HCT116 (cell line): ENCODE measurements around the gene RPS17.

Experiments used
- CBX3 ChIP-seq: IDR thresholded peaks from 2 replicates; pipeline ENCODE4 v1.6.1; 2012; ENCODE audit warnings: low read depth
- EZH2 ChIP-seq: fragments of 200-600 bp; sonication (generic); IDR thresholded peaks from 2 replicates; pipeline ENCODE4 v1.6.1; 2017; ENCODE audit warnings: antibody characterized with exemption, mixed run types
- EZH2phosphoT487 ChIP-seq: fragments of 200-600 bp; IDR thresholded peaks from 2 replicates; pipeline ENCODE4 v1.6.1; 2018; ENCODE audit warnings: antibody characterized with exemption, borderline replicate concordance
- FOSL1 ChIP-seq: IDR thresholded peaks from 2 replicates; pipeline ENCODE4 v1.6.1; 2012; ENCODE audit warnings: low read depth
- JUND ChIP-seq: IDR thresholded peaks from 2 replicates; pipeline ENCODE4 v1.6.1; 2012
- POLR2A ChIP-seq: IDR thresholded peaks from 2 replicates; pipeline ENCODE4 v1.7.0; 2011; ENCODE audit warnings: borderline replicate concordance; ENCODE audit not compliant: insufficient read depth, insufficient read length; ENCODE audit errors: extremely low read depth
- POLR2AphosphoS5 ChIP-seq: IDR thresholded peaks from 2 replicates; pipeline ENCODE4 v1.6.1; 2011; ENCODE audit warnings: mild to moderate bottlenecking, low read depth, low read length, moderate library complexity
- RAD21 ChIP-seq: IDR thresholded peaks from 2 replicates; pipeline ENCODE4 v1.6.1; 2012; ENCODE audit warnings: low read depth, mild to moderate bottlenecking
- SIN3A ChIP-seq: IDR thresholded peaks from 2 replicates; pipeline ENCODE4 v1.6.1; 2012; ENCODE audit warnings: low read depth
- SP1 ChIP-seq: IDR thresholded peaks from 2 replicates; pipeline ENCODE4 v1.6.1; 2012; ENCODE audit warnings: low read depth
- YY1 ChIP-seq: IDR thresholded peaks from 2 replicates; pipeline ENCODE4 v1.6.1; 2011; ENCODE audit warnings: low read length, low read depth, moderate library complexity, mild to moderate bottlenecking; ENCODE audit not compliant: insufficient replicate concordance; ENCODE audit errors: extremely low read depth
- TF ChIP-seq, protein P1 (sequence below), 3 experiments: fragments of 200-600 bp in 1 of 3; sonication (generic) in 1 of 3; IDR thresholded peaks in 2 of 3; conservative IDR thresholded peaks in 1 of 3; 2 replicates each; pipeline ENCODE4 v1.5.1; 2012 to 2017; ENCODE audit warnings: low read depth in 2 of 3, low read length in 2 of 3, antibody characterized with exemption in 1 of 3, borderline replicate concordance in 1 of 3, control low read depth in 1 of 3, mild to moderate bottlenecking in 1 of 3, mixed read lengths in 1 of 3, mixed run types in 1 of 3, moderate library complexity in 1 of 3; ENCODE audit not compliant: insufficient read depth in 1 of 3
- TF ChIP-seq, protein P2 (sequence below): IDR thresholded peaks from 2 replicates; pipeline ENCODE4 v1.6.1; 2012; ENCODE audit warnings: low read depth
- TF ChIP-seq, protein P3 (sequence below): IDR thresholded peaks from 2 replicates; pipeline ENCODE4 v1.6.1; 2012

DNA sequence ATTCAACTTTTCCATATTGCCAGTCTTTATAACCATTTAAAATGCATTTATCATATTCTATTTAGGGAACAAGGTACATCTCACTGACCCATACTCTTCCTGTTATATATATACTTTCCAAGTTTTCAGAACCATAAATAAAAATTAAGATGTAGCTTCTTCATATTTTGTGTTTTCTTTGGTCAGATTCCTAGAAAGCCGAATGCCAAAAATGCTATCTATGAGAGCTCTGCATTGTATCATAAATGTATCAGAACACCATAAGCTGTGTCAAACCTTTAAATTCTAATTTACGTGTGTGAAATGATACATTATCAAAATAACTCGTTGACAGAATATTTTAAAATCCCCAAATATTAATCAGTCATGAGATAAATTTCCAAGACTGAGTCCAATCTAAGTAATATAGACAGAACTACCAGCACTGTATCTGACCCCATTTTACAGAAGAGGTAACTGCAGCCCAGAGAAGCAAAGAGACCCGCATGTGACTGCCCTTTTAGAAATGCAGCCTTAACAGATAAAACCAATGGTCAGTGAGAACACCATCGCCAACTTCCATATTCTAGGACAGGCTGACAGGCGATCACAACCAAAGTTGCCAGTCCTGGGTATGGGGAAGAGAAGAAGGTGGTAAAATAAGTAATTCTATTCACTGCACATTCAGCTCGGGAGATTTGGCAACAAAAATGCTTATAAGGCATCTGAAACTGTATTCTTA, 16.2 kb upstream of the RPS17 start:
- TF ChIP-seq CBX3: no peak
- TF ChIP-seq, protein P1, sequence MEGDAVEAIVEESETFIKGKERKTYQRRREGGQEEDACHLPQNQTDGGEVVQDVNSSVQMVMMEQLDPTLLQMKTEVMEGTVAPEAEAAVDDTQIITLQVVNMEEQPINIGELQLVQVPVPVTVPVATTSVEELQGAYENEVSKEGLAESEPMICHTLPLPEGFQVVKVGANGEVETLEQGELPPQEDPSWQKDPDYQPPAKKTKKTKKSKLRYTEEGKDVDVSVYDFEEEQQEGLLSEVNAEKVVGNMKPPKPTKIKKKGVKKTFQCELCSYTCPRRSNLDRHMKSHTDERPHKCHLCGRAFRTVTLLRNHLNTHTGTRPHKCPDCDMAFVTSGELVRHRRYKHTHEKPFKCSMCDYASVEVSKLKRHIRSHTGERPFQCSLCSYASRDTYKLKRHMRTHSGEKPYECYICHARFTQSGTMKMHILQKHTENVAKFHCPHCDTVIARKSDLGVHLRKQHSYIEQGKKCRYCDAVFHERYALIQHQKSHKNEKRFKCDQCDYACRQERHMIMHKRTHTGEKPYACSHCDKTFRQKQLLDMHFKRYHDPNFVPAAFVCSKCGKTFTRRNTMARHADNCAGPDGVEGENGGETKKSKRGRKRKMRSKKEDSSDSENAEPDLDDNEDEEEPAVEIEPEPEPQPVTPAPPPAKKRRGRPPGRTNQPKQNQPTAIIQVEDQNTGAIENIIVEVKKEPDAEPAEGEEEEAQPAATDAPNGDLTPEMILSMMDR (IDR thresholded peaks at IDR 0.05 in 2 of 3, conservative IDR thresholded peaks at IDR 0.05 in 1 of 3; ENCODE audit: borderline replicate concordance in 1 of 3, insufficient read depth in 1 of 3, low read depth in 2 of 3, low read length in 2 of 3): no peak
- TF ChIP-seq, protein P2, sequence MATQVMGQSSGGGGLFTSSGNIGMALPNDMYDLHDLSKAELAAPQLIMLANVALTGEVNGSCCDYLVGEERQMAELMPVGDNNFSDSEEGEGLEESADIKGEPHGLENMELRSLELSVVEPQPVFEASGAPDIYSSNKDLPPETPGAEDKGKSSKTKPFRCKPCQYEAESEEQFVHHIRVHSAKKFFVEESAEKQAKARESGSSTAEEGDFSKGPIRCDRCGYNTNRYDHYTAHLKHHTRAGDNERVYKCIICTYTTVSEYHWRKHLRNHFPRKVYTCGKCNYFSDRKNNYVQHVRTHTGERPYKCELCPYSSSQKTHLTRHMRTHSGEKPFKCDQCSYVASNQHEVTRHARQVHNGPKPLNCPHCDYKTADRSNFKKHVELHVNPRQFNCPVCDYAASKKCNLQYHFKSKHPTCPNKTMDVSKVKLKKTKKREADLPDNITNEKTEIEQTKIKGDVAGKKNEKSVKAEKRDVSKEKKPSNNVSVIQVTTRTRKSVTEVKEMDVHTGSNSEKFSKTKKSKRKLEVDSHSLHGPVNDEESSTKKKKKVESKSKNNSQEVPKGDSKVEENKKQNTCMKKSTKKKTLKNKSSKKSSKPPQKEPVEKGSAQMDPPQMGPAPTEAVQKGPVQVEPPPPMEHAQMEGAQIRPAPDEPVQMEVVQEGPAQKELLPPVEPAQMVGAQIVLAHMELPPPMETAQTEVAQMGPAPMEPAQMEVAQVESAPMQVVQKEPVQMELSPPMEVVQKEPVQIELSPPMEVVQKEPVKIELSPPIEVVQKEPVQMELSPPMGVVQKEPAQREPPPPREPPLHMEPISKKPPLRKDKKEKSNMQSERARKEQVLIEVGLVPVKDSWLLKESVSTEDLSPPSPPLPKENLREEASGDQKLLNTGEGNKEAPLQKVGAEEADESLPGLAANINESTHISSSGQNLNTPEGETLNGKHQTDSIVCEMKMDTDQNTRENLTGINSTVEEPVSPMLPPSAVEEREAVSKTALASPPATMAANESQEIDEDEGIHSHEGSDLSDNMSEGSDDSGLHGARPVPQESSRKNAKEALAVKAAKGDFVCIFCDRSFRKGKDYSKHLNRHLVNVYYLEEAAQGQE: no peak
- no peak for TF ChIP-seq EZH2phosphoT487
- no peak for TF ChIP-seq EZH2
- TF ChIP-seq POLR2A: no peak
- TF ChIP-seq SIN3A: no peak
- no peak for TF ChIP-seq POLR2AphosphoS5
- TF ChIP-seq YY1: no peak
- TF ChIP-seq RAD21: no peak
- TF ChIP-seq FOSL1: no peak
- TF ChIP-seq JUND: no peak
- TF ChIP-seq, protein P3, sequence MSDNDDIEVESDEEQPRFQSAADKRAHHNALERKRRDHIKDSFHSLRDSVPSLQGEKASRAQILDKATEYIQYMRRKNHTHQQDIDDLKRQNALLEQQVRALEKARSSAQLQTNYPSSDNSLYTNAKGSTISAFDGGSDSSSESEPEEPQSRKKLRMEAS: no peak
- no peak for TF ChIP-seq SP1
